Tibial artery (tissue), 4 donors: ENCODE data around the gene KCNRG.

Source experiments
- DNase-seq, 2 donors: peaks; one replicate each; pipeline ENCODE4 v3.0.0-alpha.2; 2019
- H3K27ac ChIP-seq, 2 donors: fragments of 200-600 bp; sonication (generic) in 1 of 2; 1 replicate in 1 of 2; 2 replicates in 1 of 2; pipeline ENCODE4 v1.5.1; 2018 to 2019; ENCODE audit warnings: mild to moderate bottlenecking in 1 of 2
- H3K27me3 ChIP-seq, 2 donors: fragments of 200-600 bp; sonication (generic) in 1 of 2; one replicate each; pipeline versions ENCODE4 v1.5.1 to v1.6.0; 2016 to 2019
- H3K36me3 ChIP-seq, 3 donors: fragments of 200-600 bp; sonication (generic) in 2 of 3; one replicate each; pipeline ENCODE4 v1.5.1; 2016 to 2019; ENCODE audit warnings: mild to moderate bottlenecking in 2 of 3
- H3K4me1 ChIP-seq, 4 donors: fragments of 200-600 bp; sonication (generic) in 2 of 4; 1 replicate in 3 of 4; 2 replicates in 1 of 4; pipeline ENCODE4 v1.5.1; 2016 to 2019
- H3K4me3 ChIP-seq, 2 donors: fragments of 200-600 bp; sonication (generic) in 1 of 2; 1 replicate in 1 of 2; 2 replicates in 1 of 2; pipeline ENCODE4 v1.5.1; 2018 to 2019; ENCODE audit warnings: mild to moderate bottlenecking in 2 of 2
- H3K9me3 ChIP-seq, 3 donors: fragments of 200-600 bp; sonication (generic) in 1 of 3; one replicate each; pipeline ENCODE4 v1.5.1; 2016 to 2019
- CTCF ChIP-seq, 2 experiments: fragments of 200-600 bp in 1 of 2; fragments of 450-650 bp in 1 of 2; IDR thresholded peaks; one replicate each; pipeline ENCODE4 v1.5.1; 2017 to 2019; ENCODE audit warnings: antibody characterized with exemption in 2 of 2, mild to moderate bottlenecking in 1 of 2, moderate library complexity in 1 of 2
- intact Hi-C: fragments of 100-400 bp; cut with DNase I; formaldehyde crosslinking; loops from one replicate; pipeline ENCODE4 v1.15.0; 2023; ENCODE audit warnings: low total_unique reads

The KCNRG gene

GRCh38 chr13:49993666-49994065, 21.6 kb upstream of the KCNRG start:
- no peak overlapping the region for H3K4me3 ChIP-seq
- no peaks in the 10 kb centered on the region for H3K36me3 ChIP-seq
- H3K9me3 ChIP-seq: no peaks in the 10 kb centered on the region
- no peak overlapping the region for H3K27ac ChIP-seq
- TF ChIP-seq CTCF (IDR thresholded peaks at IDR 0.05): no peak
- intact Hi-C loops: no loop called here
- no peaks in the 10 kb centered on the region for H3K27me3 ChIP-seq
- DNase-seq: no peak
- peaks cover 0 to 18% (median 13%) of the 10 kb centered on the region in 4 donors for H3K4me1 ChIP-seq

- Histone ChIP-seq H3K4me3 (peak overlapping the region; percentile 70 to 91), H3K9me3 (no peaks in the 10 kb centered on the region), H3K27me3 (no peaks in the 10 kb centered on the region), H3K27ac (peak overlapping the region; percentile 97 to 100), H3K36me3 (peaks cover 0 to 6% (median 0%) of the 10 kb centered on the region in 3 donors), H3K4me1 (peaks cover under 1 to 38% (median 24%) of the 10 kb centered on the region in 4 donors)
- DNase-seq: no peak
- intact Hi-C loops: loop anchor here (2.0 to 5.0 kb wide), 5 partner anchors 58 to 917 kb away; partner anchors contain the start of gene SPRYD7
- TF ChIP-seq CTCF (IDR thresholded peaks at IDR 0.05): no peak
These were observed 19.6 kb upstream of the KCNRG start for GRCh38 chr13:49995625-49996101.

- Histone ChIP-seq H3K4me3 (peak overlapping the region; percentile 70 to 91), H3K36me3 (peaks cover 0 to 6% (median 0%) of the 10 kb centered on the region in 3 donors), H3K9me3 (no peaks in the 10 kb centered on the region), H3K4me1 (peaks cover 5 to 45% (median 29%) of the 10 kb centered on the region in 4 donors), H3K27me3 (no peaks in the 10 kb centered on the region), H3K27ac (peak overlapping the region; percentile 97 to 100)
- intact Hi-C loops: loop anchor here (2.0 to 5.0 kb wide), 5 partner anchors 59 to 916 kb away; partner anchors contain the start of gene SPRYD7
- no peak for TF ChIP-seq CTCF (IDR thresholded peaks at IDR 0.05)
- DNase-seq: peak; percentile 92 to 96
These were observed 18.9 kb upstream of the KCNRG start for GRCh38 chr13:49996161-49996915.

- DNase-seq: peak; percentile 92 to 94
- intact Hi-C loops: loop anchor here (2.0 to 5.0 kb wide), 5 partner anchors 60 to 915 kb away; partner anchors contain the start of gene SPRYD7
- Histone ChIP-seq H3K9me3 (no peaks in the 10 kb centered on the region), H3K27me3 (no peaks in the 10 kb centered on the region), H3K27ac (peak within 1 kb of the TSS; percentile 97 to 100), H3K4me3 (peak within 1 kb of the TSS; percentile 70 to 91), H3K36me3 (peaks cover 0 to 6% (median 4%) of the 10 kb centered on the region in 3 donors), H3K4me1 (peaks cover 5 to 54% (median 32%) of the 10 kb centered on the region in 4 donors)
- peak; percentile 58 to 78 for TF ChIP-seq CTCF (IDR thresholded peaks at IDR 0.05)
These were observed 18.0 kb upstream of the KCNRG start, which contains the start of gene TRIM13 for GRCh38 chr13:49996951-49997895. Gene TRIM13 (plus strand): TSS chr13:49997042. CDS start chr13:50011941, 14,899 bp downstream.

GRCh38 chr13:49997955-49998354, 17.3 kb upstream of the KCNRG start:
- TF ChIP-seq CTCF (IDR thresholded peaks at IDR 0.05): no peak
- H3K27me3 ChIP-seq: no peaks in the 10 kb centered on the region
- H3K9me3 ChIP-seq: no peaks in the 10 kb centered on the region
- H3K36me3 ChIP-seq: peaks cover 0 to 10% (median 5%) of the 10 kb centered on the region in 3 donors
- peaks cover 5 to 61% (median 38%) of the 10 kb centered on the region in 4 donors for H3K4me1 ChIP-seq
- peak overlapping the region; percentile 70 to 91 for H3K4me3 ChIP-seq
- DNase-seq: no peak
- intact Hi-C loops: loop anchor here (2.0 to 5.0 kb wide), 5 partner anchors 61 to 914 kb away; partner anchors contain the start of gene SPRYD7
- H3K27ac ChIP-seq: peak overlapping the region; percentile 97 to 100
